ENCODE results near the gene AUTS2. TPM values are rescaled to one million over a fixed set of nuclear protein-coding genes. Genes with fewer than 3 reads are reported as not detected.

Gene AUTS2
- total RNA-seq, 2 donors from 2014 or later = 8.6 TPM

DNA sequence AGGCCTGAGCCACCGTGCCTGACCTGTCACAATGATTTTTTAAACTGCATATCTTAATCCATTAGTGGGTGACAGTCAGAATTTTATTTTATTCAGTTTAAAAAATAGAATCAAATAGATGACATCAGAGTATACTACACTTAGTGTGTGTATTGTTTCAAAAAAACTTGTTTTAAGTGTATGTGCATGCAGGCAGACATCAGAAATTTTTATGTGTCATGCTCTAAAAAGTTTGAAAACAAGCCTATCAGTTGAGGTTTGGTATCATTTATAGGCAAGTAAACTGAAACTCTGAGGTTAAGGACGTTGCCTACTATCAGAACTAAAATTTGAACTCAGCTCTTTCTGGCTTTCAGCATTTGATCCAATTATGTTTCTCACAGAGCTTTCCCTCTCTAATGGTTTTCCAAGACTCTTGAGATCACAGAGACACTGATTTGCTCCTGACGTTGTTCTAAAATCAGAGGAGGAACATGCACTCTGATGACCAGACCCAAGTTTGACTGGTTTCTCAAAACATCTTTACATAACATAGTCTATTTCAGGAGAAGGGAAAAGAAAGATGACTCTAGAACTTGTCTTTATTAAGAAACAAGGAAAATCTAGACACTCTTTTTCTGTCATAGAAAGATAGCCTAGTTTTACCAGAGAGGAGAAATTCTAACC is 188.6 kb downstream of the AUTS2 start:
- H3K4me1 ChIP-seq = peaks cover 0 to 37% of the 10 kb centered on the region in 2 donors
- TF ChIP-seq, protein P1, sequence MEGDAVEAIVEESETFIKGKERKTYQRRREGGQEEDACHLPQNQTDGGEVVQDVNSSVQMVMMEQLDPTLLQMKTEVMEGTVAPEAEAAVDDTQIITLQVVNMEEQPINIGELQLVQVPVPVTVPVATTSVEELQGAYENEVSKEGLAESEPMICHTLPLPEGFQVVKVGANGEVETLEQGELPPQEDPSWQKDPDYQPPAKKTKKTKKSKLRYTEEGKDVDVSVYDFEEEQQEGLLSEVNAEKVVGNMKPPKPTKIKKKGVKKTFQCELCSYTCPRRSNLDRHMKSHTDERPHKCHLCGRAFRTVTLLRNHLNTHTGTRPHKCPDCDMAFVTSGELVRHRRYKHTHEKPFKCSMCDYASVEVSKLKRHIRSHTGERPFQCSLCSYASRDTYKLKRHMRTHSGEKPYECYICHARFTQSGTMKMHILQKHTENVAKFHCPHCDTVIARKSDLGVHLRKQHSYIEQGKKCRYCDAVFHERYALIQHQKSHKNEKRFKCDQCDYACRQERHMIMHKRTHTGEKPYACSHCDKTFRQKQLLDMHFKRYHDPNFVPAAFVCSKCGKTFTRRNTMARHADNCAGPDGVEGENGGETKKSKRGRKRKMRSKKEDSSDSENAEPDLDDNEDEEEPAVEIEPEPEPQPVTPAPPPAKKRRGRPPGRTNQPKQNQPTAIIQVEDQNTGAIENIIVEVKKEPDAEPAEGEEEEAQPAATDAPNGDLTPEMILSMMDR (IDR thresholded peaks at IDR 0.05) = no peak
- no peaks in the 10 kb centered on the region for H3K27me3 ChIP-seq
- no peak overlapping the region for H3K27ac ChIP-seq
- no peaks in the 10 kb centered on the region for H3K36me3 ChIP-seq
- no peaks in the 10 kb centered on the region for H3K9me3 ChIP-seq
- no peak for DNase-seq (ENCODE audit: low spot score)
- no peak overlapping the region for H3K4me3 ChIP-seq

DNA sequence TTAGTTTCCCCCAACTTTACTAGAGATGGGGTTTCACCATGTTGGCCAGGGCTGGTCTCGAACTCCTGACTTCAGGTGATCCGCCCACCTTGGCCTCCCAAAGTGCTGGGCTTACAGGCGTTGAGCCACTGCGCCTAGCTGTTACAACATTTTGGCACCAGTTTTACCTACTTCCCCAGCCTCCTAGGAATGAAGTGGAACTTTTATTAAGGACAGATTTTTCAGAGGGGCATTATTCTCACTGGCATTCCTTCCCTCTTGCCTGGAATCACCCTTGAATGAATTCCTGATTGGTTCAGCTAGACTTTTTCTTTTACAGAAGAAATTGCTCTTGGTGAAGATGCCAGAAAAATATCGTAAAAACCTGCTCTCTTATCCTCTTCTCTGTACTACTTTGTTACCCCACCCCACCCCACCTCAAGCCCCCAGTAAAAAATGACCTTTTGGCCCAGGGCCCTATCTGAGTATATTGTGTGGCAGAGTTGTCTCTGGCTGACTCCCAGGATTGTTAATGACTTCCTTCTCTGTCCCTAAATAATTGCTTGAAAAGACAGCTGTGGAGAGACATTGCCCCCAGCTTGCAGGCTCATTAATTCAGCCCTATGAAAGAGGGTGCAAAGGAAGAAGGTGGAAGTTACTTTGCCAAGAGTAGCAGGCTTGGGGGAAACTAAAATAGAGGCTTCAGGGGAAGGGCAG is 189.6 kb downstream of the AUTS2 start:
- Histone ChIP-seq H3K4me1 (peaks cover 0 to 29% of the 10 kb centered on the region in 2 donors), H3K9me3 (no peaks in the 10 kb centered on the region), H3K4me3 (no peak overlapping the region), H3K27ac (no peak overlapping the region), H3K27me3 (no peaks in the 10 kb centered on the region), H3K36me3 (no peaks in the 10 kb centered on the region)
- no peak for DNase-seq (ENCODE audit: low spot score)
- TF ChIP-seq, protein P1 (IDR thresholded peaks at IDR 0.05) = no peak

DNA sequence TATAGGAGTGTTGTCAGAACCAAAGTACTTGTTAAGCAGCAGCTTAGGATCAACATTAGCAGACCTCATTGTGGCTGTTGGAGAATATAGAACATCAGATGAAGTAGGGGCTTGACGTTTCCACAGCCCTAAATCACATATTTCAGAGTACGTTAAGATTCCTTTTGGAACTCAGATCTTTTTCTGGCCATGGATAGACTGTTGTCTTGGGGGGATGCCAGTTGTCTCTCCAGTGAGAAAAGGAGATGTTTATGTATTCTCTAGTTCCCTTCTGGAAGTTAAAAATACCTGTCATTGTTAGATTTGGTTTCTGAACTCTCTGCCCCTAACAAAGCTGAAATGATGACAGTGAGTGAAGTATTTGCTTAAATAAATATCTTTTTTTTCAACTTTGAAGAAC is 191.3 kb downstream of the AUTS2 start:
- peaks cover 0 to 12% of the 10 kb centered on the region in 2 donors for H3K4me1 ChIP-seq
- DNase-seq (ENCODE audit: low spot score) = no peak
- H3K4me3 ChIP-seq = no peak overlapping the region
- H3K27ac ChIP-seq = no peak overlapping the region
- H3K27me3 ChIP-seq = no peaks in the 10 kb centered on the region
- H3K36me3 ChIP-seq = no peaks in the 10 kb centered on the region
- no peaks in the 10 kb centered on the region for H3K9me3 ChIP-seq
- TF ChIP-seq, protein P1 (IDR thresholded peaks at IDR 0.05) = no peak

DNA sequence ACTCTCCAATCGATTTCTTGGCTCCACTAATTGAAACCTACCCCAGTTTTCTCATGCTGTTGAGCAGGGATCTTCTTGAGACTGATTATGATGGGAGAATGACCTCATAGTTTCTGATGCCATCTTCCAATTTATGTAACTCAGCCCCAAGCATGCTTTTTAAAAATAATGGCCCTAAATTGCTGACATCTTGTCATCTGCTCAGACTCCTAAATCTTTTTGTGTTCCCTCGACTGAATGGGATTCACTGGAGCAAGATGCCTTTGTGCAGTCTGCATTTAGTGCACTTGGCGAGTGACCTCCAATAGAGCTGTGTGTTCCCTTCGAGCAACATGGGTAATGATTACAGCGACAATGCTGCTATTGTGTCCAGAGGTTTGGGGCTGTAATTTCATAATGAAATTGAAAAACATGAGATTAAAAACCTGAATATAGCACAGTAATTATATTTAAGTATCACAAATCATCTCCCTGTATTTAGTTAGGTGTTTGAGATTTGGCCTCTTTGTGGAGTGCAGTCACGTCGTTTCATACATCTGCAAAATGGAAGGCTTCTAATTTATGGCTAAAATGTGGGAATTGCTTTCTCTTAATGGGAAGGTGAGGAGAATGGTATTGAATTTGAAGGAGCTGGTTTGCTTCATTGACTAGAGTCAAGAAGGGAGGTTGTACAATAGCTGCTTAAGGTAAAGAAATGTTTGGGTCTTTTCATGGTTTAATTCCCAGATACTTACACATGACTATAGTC is 192.9 kb downstream of the AUTS2 start:
- Histone ChIP-seq H3K4me1 (peaks cover 0 to 12% of the 10 kb centered on the region in 2 donors), H3K9me3 (no peaks in the 10 kb centered on the region), H3K27ac (no peak overlapping the region), H3K36me3 (no peaks in the 10 kb centered on the region), H3K27me3 (no peaks in the 10 kb centered on the region), H3K4me3 (no peak overlapping the region)
- no peak for DNase-seq (ENCODE audit: low spot score)
- TF ChIP-seq, protein P1 (IDR thresholded peaks at IDR 0.05) = no peak

DNA sequence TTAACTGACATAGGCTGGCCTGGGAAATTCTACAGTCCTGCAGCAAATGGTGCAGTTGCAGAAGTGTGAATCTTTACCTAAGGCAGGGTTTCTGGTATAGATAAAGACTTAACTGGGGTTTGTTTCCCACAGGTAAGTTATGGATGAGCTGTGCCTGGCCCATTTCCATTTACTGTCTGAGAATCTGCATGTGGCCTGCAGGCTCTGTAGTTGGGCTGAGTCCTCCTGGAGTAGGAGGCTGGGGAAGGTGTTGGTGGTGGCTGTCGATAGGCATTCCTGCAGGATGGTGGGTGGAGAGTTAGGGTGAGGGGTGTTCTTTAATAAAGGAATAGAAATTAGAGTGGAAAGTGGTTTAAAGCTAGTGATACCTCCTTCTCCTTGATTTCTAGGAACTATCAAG is 193.5 kb downstream of the AUTS2 start:
- H3K27ac ChIP-seq = no peak overlapping the region
- H3K4me1 ChIP-seq = peaks cover 0 to 12% of the 10 kb centered on the region in 2 donors
- TF ChIP-seq, protein P1 (IDR thresholded peaks at IDR 0.05) = no peak
- H3K9me3 ChIP-seq = no peaks in the 10 kb centered on the region
- no peak overlapping the region for H3K4me3 ChIP-seq
- no peaks in the 10 kb centered on the region for H3K27me3 ChIP-seq
- no peaks in the 10 kb centered on the region for H3K36me3 ChIP-seq
- no peak for DNase-seq (ENCODE audit: low spot score)

Data from right atrium auricular region (tissue), 2 donors.